HG03520 (cell line): ENCODE measurements around the gene DMRTB1.

ENCODE experiments used
- ATAC-seq: cut with Tn5 transposase; IDR thresholded peaks from one replicate; pipeline ENCODE4 v1.9.1; 2021; ENCODE audit warnings: mild to moderate bottlenecking, moderate library complexity; ENCODE audit not compliant: unreplicated experiment

The DMRTB1 gene

GRCh38 chr1:53462769-53463501, 3.7 kb downstream of the DMRTB1 start:
- ATAC-seq, result no peak

DNA sequence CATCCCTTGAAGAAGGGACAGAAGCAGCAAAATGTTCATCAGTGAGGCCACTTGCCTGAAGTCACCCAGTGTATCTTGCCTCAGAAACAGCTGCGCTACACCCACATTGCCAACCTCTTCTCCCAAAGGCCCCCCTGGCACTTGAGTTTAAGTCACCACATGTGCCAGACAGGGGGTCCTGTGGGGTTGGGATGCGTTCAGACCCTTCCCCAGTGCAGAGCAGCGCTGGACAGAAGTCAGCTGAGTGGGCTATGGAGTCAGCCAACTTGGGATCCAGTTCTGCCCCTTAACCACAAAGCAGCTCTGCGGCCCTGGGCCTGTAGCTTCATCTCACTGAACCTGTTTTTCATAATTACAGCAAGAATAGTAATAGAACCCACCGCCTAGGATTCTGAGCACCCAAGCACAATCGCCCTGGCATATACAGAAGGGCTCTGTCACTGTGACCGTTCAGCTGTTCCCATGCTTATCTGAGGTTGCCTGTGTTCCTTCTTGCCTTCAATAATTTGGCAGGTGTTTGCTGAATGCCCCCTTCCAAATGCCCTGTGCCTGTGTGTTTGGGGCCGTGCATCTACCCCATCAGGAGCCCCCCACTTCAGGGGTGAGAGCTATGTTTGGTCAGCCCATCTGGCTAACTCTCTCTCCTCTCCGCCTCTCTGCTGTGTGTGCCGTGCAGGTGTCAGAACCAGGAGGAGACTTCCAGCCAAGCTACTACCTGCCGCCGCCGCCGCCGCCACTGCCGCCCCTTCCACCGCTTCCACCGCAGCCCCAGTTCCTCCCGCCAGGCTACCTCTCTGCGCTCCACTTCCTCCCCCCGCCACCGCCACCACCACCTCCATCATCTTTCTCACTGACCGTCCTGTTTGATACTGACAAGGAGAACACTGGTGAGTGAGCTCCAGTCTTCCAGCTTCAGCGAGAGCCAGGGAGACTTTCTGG, 5.0 kb downstream of the DMRTB1 start:
- ATAC-seq, result no peak

DNA sequence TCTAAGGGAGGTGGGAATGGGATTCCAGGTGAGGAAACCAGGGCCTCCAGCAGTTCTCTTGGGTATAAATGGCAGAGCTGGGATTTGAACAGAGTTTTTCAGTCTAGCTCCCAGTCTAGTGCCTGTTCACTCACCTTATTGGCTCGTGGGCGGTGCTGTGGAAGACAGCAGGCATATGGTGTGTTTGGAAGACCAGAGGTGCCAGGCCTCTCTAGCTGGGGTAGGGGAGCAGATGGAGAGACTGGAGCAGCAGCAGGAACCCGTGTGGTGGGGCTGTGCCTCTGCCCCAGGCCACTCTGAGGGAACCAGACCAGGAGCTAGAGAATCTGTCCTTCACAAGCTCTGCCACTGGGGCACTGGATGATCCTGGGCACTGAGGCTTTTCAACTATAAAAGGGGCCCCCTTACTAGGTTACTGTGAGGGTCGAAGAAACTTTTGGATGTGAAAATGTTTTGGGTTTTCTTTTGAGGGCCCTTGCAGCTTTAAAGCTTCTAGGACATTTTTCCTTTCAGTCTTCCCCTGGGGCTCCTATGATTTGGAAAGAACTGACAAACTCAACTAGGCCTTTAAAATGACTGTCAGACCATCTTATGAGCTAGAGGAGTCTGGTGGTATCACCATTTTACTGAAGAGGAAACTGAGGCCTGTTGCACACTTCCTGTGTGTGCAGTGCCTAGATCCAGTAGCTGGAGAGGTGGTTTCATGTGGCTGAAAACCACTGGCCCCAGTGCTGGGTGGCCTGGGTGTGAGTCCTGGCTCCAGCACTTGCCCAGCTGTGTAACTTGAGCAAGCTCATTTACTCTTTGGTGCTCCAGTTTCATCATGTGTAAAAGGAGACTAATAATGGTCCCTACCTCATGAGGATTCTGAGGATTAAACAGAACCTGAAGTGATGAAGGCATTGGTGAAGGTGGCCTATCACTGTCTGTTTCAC, 6.1 kb downstream of the DMRTB1 start:
- ATAC-seq, result no peak

- ATAC-seq, result no peak
Measured at GRCh38 chr1:53467391-53467790, 8.2 kb downstream of the DMRTB1 start.

DNA sequence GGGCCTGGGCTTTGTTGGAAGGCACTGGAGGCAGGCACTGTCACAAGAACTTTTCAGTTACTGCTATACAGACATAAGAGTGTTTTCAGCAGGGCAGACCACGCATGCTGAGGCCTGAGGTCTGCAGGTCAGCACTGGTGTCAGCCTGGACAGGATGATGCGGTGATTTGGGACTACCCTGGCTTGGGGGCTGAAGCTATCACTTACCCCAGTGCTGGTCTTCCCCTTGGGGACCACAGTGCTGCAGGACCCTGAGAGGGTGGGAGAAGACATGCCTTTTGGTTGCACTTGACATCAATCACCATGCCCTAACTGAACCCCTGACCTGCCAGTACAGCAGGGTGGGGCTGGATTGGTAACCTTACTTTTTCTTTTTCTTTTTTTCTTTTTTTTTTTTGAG, 9.2 kb downstream of the DMRTB1 start:
- ATAC-seq, result no peak

- no peak for ATAC-seq
Measured at GRCh38 chr1:53469373-53469772, 10.2 kb downstream of the DMRTB1 start.

DNA sequence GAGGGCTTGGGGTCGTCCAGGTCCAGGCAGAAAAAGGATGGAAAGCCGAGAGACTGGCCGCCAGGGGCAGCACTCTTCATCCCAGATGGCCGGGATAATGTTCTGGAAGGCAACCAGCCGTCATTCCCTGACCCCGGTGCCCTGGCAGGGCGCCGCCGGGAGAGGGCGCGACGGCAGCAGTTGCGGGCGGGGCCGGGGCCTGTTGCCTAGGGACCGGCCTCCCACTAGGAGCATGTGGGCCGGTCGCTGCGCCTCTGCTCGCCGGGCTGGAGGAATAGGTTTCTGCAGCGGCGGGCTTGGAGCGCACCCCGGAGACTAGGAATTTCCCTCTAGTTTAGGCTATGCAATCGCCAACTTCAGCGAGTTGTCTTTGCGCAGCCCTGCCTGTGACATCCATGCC, 11.0 kb downstream of the DMRTB1 start:
- ATAC-seq, result no peak

DNA sequence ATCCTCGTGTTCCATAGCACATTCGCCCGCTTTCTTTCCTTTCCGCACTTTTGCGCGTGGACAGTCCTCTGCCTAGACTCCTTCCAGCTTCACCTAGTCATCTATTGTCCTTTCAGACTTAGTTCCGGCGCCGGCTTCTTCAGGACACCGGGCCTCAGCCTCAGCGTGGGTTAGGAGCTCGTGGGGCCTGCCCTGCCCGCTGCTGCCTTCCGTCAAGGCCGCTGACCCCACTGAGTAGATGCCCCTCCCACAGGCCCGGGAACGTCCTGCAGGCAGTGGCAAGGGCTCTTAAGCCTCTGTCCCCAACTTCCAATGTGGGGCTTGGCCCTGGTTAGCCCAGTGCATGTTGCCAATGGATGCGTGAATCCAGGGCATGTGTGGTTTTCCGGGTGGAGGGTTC, 11.4 kb downstream of the DMRTB1 start:
- ATAC-seq, result no peak

DNA sequence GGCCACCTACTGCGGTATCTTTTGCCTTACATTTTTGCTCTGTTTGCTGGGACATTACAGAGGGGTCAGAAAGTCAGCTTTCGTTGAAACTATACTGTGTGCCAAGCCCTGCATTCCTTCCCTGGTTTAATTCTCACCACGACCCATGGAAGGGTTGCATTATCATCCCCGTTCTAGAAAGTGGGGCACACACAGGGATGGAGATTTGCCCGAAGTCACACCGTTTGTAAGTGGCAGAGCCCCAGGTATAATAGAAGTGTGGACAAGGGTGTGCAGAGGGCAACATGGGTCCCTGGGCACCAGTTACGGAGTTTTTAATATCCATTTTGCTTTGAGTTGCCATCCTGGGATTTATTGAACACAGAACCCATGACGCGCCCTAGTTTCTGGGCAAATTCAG, 11.8 kb downstream of the DMRTB1 start:
- ATAC-seq, result no peak

- no peak for ATAC-seq
Measured at GRCh38 chr1:53473463-53473862, 14.3 kb downstream of the DMRTB1 start.

GRCh38 chr1:53475664-53476063, 16.5 kb downstream of the DMRTB1 start:
- no peak for ATAC-seq

DNA sequence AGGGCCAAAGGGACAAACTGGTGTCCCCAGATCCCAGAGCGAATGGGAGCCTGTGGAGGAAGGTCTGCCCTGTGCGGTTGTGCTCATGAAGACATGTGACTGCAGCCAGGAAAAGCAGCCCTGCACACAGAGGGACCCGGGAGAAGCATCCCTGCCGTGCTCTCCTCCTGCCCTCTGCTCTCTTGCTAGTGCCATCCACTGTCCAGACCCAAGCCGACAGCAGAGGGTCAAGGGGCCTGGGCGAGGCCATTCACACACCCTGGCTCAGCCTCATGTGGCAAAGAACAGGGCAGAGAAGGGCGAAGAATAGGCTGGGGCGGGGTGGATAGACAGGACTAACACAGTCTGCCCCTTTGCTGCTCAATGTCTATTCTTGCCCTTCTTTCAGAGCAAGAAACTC, 17.4 kb downstream of the DMRTB1 start:
- no peak for ATAC-seq

- no peak for ATAC-seq
Measured at GRCh38 chr1:53477651-53478501, 18.7 kb downstream of the DMRTB1 start.

DNA sequence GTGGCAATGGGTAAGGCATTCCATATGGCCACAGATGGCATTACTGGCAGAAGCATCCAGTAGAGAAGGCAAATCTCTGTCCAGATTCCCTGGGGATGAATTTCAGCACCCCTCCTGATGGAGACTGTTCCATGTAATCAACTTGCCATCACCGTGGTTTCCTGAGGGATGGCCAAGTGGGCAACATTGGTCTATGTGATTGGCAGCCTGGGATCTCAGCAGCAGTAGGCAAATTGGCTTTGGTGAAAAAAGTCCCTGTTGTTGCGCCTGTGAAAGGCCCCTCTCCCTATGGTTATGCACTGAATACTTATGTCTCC, 19.3 kb downstream of the DMRTB1 start:
- no peak for ATAC-seq

DNA sequence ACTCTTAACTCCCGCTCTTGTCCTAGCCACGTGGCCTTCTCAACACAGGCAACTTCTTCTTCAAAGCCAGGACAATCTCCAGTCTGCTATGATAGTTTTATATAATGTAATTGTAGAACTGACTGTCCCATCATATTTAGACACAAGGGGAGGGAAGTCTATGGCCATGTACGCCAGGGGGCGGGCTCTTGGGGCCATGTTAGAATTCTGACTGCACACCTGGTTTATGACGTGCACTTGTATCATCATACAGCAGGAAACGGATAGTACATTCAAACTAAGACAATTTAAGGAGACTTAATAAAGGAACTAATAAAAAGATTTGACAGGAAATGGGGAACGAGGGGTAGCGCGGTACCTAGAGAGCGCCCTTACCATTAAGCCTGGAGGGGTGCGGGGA, 21.5 kb downstream of the DMRTB1 start:
- no peak for ATAC-seq

DNA sequence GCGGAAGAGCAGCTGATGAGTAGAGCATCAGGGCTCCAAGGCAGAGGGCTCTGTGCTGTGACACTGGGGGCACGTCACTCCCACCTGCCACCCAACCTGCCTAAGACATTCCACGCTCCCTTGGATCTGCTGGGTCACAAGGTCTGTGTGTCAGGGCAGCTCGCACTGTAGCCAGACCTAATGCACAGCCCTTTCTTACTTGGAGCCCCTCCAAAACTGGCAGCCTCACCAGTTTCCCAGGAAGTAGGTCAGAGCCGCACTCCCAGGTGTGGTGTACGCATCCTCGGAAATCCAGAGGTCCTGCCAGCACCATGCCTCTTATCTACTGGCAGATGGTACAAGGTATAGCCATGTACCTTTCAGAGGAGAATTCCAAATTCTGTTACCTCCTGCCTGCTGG, 22.3 kb downstream of the DMRTB1 start:
- ATAC-seq, result no peak

- ATAC-seq, result no peak
Measured at GRCh38 chr1:53482441-53483153, 23.4 kb downstream of the DMRTB1 start.

DNA sequence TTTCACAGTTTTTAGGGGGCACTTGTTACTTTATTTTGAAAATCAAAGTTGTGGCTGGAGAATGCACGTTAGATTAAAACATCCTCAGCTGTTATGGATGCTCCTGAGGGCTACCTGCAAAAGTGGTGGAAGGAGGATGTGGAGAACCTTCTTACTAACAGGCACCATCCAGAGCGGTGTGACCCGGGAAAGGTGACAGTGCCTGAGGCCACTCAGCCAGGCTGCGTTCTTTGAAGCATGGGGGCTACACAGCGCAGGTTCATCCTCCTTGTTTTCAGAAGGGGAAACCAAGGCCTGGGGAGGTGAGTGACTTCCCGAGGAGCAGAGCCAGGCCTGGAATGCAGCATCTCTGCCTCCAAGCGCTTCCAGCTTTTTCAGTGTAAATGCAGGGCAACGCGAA, 24.0 kb downstream of the DMRTB1 start:
- no peak for ATAC-seq

GRCh38 chr1:53483656-53484055, 24.5 kb downstream of the DMRTB1 start:
- ATAC-seq, result no peak
